ENCODE measurements around the gene PDE6C. TPM values are rescaled to one million over a fixed set of nuclear protein-coding genes. Genes with fewer than 3 reads are reported as not detected.
A peak's percentile ranks its signal among the peaks of the same experiment; 100 is the strongest.

The PDE6C gene
- total and polyA plus RNA-seq, 12 donors, result not detected

- no peaks in the 10 kb centered on the region for H3K27me3 ChIP-seq
- 84 to 92% (median 88%) methylated on average over 15 of the region's 15 CpGs for WGBS, 4 donors
- H3K27ac ChIP-seq, result no peak overlapping the region
- no peak for TF ChIP-seq POLR2A (IDR thresholded peaks at IDR 0.05)
- H3K9me3 ChIP-seq (replicated peaks in 1 of 3), result no peaks in the 10 kb centered on the region
- intact Hi-C loops (cut with DNase I), result no loop called here
- no peaks in the 10 kb centered on the region for H3K4me1 ChIP-seq (replicated peaks in 1 of 2)
- DNase-seq, result no peak
- no peak overlapping the region for H3K4me3 ChIP-seq
- no peaks in the 10 kb centered on the region for H3K36me3 ChIP-seq (replicated peaks in 1 of 2)
Observed at GRCh38 chr10:93589648-93590562, 22.4 kb upstream of the PDE6C start.

DNA sequence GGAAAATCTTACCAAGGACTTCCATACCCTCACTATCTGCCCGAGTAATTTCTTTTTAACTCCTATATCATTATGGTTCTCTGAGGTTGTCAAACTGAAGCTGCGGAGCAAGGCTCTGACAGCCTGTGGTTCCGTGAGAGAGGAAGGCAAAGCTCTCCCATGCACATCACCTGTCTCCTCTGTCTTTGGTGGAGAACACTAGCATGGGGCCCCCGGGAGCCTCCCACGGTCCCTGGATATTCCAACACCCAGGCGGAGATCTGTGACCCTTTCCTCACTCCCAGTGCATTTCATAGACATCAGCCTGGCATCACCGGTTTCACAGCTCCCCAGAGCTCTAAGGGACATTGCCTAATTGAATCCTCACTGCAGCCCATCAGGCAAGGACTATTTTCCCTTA, 21.7 kb upstream of the PDE6C start:
- no peaks in the 10 kb centered on the region for H3K9me3 ChIP-seq (replicated peaks in 1 of 3)
- no peaks in the 10 kb centered on the region for H3K4me1 ChIP-seq (replicated peaks in 1 of 2)
- no peak overlapping the region for H3K27ac ChIP-seq
- TF ChIP-seq CTCF (IDR thresholded peaks at IDR 0.05) (no peak), POLR2A (IDR thresholded peaks at IDR 0.05) (no peak)
- no peaks in the 10 kb centered on the region for H3K36me3 ChIP-seq (replicated peaks in 1 of 2)
- intact Hi-C loops (cut with DNase I), result no loop called here
- no peaks in the 10 kb centered on the region for H3K27me3 ChIP-seq
- H3K4me3 ChIP-seq, result no peak overlapping the region
- 67 to 94% (median 91%) methylated on average over 6 to 7 of the region's 7 CpGs for WGBS, 4 donors
- DNase-seq, result no peak

DNA sequence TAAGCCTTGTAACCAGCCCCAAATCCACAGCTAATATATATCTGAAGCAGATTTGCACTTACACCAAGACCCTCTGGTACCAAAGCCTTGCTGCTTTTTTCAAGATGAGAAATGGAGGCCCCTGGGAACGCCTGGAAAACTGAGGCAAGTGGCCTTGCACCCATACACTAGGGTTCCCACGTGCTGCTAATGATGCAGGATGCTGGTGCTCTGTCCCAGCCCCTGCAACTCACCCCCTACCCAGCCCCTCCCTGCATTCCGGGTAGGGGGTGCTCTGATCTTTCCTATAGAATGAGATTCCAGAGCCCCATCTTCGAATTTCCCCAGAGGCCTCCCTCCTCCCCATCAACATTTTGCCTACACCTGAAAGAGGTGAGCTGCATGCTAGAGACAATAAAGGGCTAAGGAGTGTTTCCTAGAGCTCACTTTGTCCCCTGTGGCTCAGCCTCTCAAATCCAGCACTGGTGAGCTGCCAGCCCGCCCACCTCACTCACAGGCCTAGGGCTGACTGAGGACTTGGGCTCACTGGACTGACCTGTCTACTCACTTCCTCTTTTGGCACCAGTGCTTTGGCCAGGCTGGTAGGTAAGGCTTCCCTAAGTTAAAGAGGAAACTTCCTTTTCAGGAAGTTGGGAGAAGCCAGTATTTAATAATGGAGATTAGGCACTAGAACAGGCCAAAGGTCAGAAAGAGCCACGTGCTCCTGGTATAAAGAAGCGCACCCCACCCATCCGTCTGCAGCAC, 21.1 kb upstream of the PDE6C start:
- H3K27ac ChIP-seq, result no peak overlapping the region
- WGBS, 4 donors, result 74 to 78% (median 76%) methylated on average over 6 to 8 of the region's 8 CpGs
- intact Hi-C loops (cut with DNase I), result no loop called here
- no peaks in the 10 kb centered on the region for H3K27me3 ChIP-seq
- DNase-seq, result peak in 1 of 7 donors; percentile 18
- H3K9me3 ChIP-seq (replicated peaks in 1 of 3), result no peaks in the 10 kb centered on the region
- H3K4me1 ChIP-seq (replicated peaks in 1 of 2), result no peaks in the 10 kb centered on the region
- no peak overlapping the region for H3K4me3 ChIP-seq
- no peaks in the 10 kb centered on the region for H3K36me3 ChIP-seq (replicated peaks in 1 of 2)
- TF ChIP-seq CTCF (IDR thresholded peaks at IDR 0.05), result no peak
- no peak for TF ChIP-seq POLR2A (IDR thresholded peaks at IDR 0.05)

- H3K4me3 ChIP-seq, result no peak overlapping the region
- no peaks in the 10 kb centered on the region for H3K36me3 ChIP-seq (replicated peaks in 1 of 2)
- DNase-seq, result no peak
- 81 to 89% (median 86%) methylated on average over 4 of the region's 4 CpGs for WGBS, 4 donors
- H3K4me1 ChIP-seq (replicated peaks in 1 of 2), result no peaks in the 10 kb centered on the region
- intact Hi-C loops (cut with DNase I), result no loop called here
- H3K27ac ChIP-seq, result no peak overlapping the region
- H3K27me3 ChIP-seq, result no peaks in the 10 kb centered on the region
- TF ChIP-seq CTCF (IDR thresholded peaks at IDR 0.05) (no peak), POLR2A (IDR thresholded peaks at IDR 0.05) (no peak)
- no peaks in the 10 kb centered on the region for H3K9me3 ChIP-seq (replicated peaks in 1 of 3)
Observed at GRCh38 chr10:93593254-93593653, 19.1 kb upstream of the PDE6C start.

Measured in adrenal gland (tissue), 12 donors.